ENCODE data around the gene TLCD3B.

- TF ChIP-seq POLR2AphosphoS5 (IDR thresholded peaks at IDR 0.05) (no peak), POLR2A (IDR thresholded peaks at IDR 0.05) (no peak)
Measured at GRCh38 chr16:30018731-30019158, 12.3 kb downstream of the TLCD3B start.
